ENCODE data around the gene SUCLG2.
"Not testable (repeated sequence)": the region's sequence is repeated elsewhere in the genome, so short reads cannot be mapped to it uniquely, and the experiment has no call there.

GRCh38 chr3:67542502-67543250 lies 111.7 kb downstream of the SUCLG2 start:
- not testable (repeated sequence) for TF ChIP-seq CTCF, POLR2A (IDR thresholded peaks at IDR 0.05)
